ENCODE data around the gene BACH2.

BACH2 gene

GRCh38 chr6:89934685-89935366 lies 361.8 kb downstream of the BACH2 start:
- DNase-seq: no peak
- Mint-ChIP-seq H3K4me3 (no peak overlapping the region), H3K9me3 (no peaks in the 10 kb centered on the region), H3K27ac (peak overlapping the region; percentile 81), H3K4me1 (peaks cover 17% of the 10 kb centered on the region), H3K27me3 (ENCODE audit: low read depth, poor library complexity) (peaks cover 8% of the 10 kb centered on the region), H3K36me3 (ENCODE audit: low read depth) (peaks cover 33% of the 10 kb centered on the region)
- TF ChIP-seq CTCF (IDR thresholded peaks at IDR 0.05): no peak

- H3K27me3 Mint-ChIP-seq (ENCODE audit: low read depth, poor library complexity): peaks cover 8% of the 10 kb centered on the region
- H3K9me3 Mint-ChIP-seq: no peaks in the 10 kb centered on the region
- H3K4me1 Mint-ChIP-seq: peaks cover 30% of the 10 kb centered on the region
- no peak for DNase-seq
- peaks cover 33% of the 10 kb centered on the region for H3K36me3 Mint-ChIP-seq (ENCODE audit: low read depth)
- no peak for TF ChIP-seq CTCF (IDR thresholded peaks at IDR 0.05)
- no peak overlapping the region for H3K27ac Mint-ChIP-seq
- no peak overlapping the region for H3K4me3 Mint-ChIP-seq
Measured at GRCh38 chr6:89932245-89932802, 364.3 kb downstream of the BACH2 start.

GRCh38 chr6:89930789-89931188 lies 365.9 kb downstream of the BACH2 start:
- Mint-ChIP-seq H3K4me1 (peaks cover 30% of the 10 kb centered on the region), H3K36me3 (ENCODE audit: low read depth) (peaks cover 22% of the 10 kb centered on the region), H3K27me3 (ENCODE audit: low read depth, poor library complexity) (peaks cover 8% of the 10 kb centered on the region), H3K4me3 (no peak overlapping the region), H3K27ac (no peak overlapping the region), H3K9me3 (no peaks in the 10 kb centered on the region)
- no peak for DNase-seq
- TF ChIP-seq CTCF (IDR thresholded peaks at IDR 0.05): no peak

- no peaks in the 10 kb centered on the region for H3K9me3 Mint-ChIP-seq
- H3K36me3 Mint-ChIP-seq (ENCODE audit: low read depth): peaks cover 21% of the 10 kb centered on the region
- no peak for TF ChIP-seq CTCF (IDR thresholded peaks at IDR 0.05)
- H3K27me3 Mint-ChIP-seq (ENCODE audit: low read depth, poor library complexity): peaks cover 7% of the 10 kb centered on the region
- no peak overlapping the region for H3K27ac Mint-ChIP-seq
- H3K4me3 Mint-ChIP-seq: no peak overlapping the region
- DNase-seq: no peak
- H3K4me1 Mint-ChIP-seq: peaks cover 17% of the 10 kb centered on the region
Measured at GRCh38 chr6:89928604-89929003, 368.0 kb downstream of the BACH2 start.

- peaks cover 15% of the 10 kb centered on the region for H3K36me3 Mint-ChIP-seq (ENCODE audit: low read depth)
- H3K4me1 Mint-ChIP-seq: peaks cover 17% of the 10 kb centered on the region
- H3K27me3 Mint-ChIP-seq (ENCODE audit: low read depth, poor library complexity): peaks cover 3% of the 10 kb centered on the region
- H3K27ac Mint-ChIP-seq: no peak overlapping the region
- TF ChIP-seq CTCF (IDR thresholded peaks at IDR 0.05): no peak
- no peak overlapping the region for H3K4me3 Mint-ChIP-seq
- H3K9me3 Mint-ChIP-seq: no peaks in the 10 kb centered on the region
- DNase-seq: no peak
Measured at GRCh38 chr6:89927791-89928550, 368.7 kb downstream of the BACH2 start.

All from nephron progenitor cell (in vitro differentiated cells).